HEK293T (cell line): ENCODE results near the gene AMN1.
A peak's percentile ranks its signal among the peaks of the same experiment; 100 is the strongest.
"Not testable (repeated sequence)": the region's sequence is repeated elsewhere in the genome, so short reads cannot be mapped to it uniquely, and the experiment has no call there.

Experiments
- CTCF ChIA-PET: fragments of 350-600 bp; formaldehyde crosslinking; extraction: SDS; loops from one replicate; lab custom pipeline; 2021; ENCODE audit warnings: antibody characterized with exemption, inconsistent platforms; lab: Yijun Ruan, JAX
- POLR2A ChIA-PET: fragments of 350-600 bp; formaldehyde crosslinking; extraction: SDS; loops from one replicate; lab custom pipeline; 2020; ENCODE audit warnings: antibody characterized with exemption, inconsistent platforms; lab: Yijun Ruan, JAX
- DNase-seq: peaks from one replicate; pipeline ENCODE4 v3.0.0; 2012; ENCODE audit warnings: mixed read lengths; ENCODE audit errors: extremely low spot score
- ARNT ChIP-seq: fragments of 450-650 bp; IDR thresholded peaks from 2 replicates; pipeline ENCODE4 v1.6.1; 2017; ENCODE audit warnings: mild to moderate bottlenecking
- BHLHE40 ChIP-seq: fragments of 450-650 bp; IDR thresholded peaks from 2 replicates; pipeline ENCODE4 v1.6.1; 2016; ENCODE audit warnings: mild to moderate bottlenecking, moderate library complexity, borderline replicate concordance
- CTBP1 ChIP-seq: fragments of 450-650 bp; IDR thresholded peaks from 2 replicates; pipeline ENCODE4 v1.6.1; 2016; ENCODE audit warnings: borderline replicate concordance
- ELF4 ChIP-seq: fragments of 450-650 bp; IDR thresholded peaks from 2 replicates; pipeline ENCODE4 v1.6.1; 2017; ENCODE audit warnings: antibody characterized with exemption
- FOXA1 ChIP-seq: fragments of 450-650 bp; IDR thresholded peaks from 2 replicates; pipeline ENCODE4 v1.6.1; 2016; ENCODE audit warnings: mild to moderate bottlenecking
- FOXK2 ChIP-seq: fragments of 450-650 bp; IDR thresholded peaks from 2 replicates; pipeline ENCODE4 v1.6.1; 2016; ENCODE audit warnings: mild to moderate bottlenecking
- FOXM1 ChIP-seq: fragments of 450-650 bp; IDR thresholded peaks from 2 replicates; pipeline ENCODE4 v1.6.1; 2017; ENCODE audit warnings: mild to moderate bottlenecking, borderline replicate concordance
- HDGF ChIP-seq: fragments of 450-650 bp; IDR thresholded peaks from 2 replicates; pipeline ENCODE4 v1.6.1; 2017; ENCODE audit warnings: antibody characterized with exemption, borderline replicate concordance
- L3MBTL2 ChIP-seq: fragments of 450-650 bp; conservative IDR thresholded peaks from 2 replicates; pipeline ENCODE4 v1.6.1; 2016; ENCODE audit warnings: mild to moderate bottlenecking
- LEF1 ChIP-seq: fragments of 450-650 bp; IDR thresholded peaks from 2 replicates; pipeline ENCODE4 v1.6.1; 2017; ENCODE audit warnings: mild to moderate bottlenecking, borderline replicate concordance
- NFRKB ChIP-seq: fragments of 450-650 bp; IDR thresholded peaks from 2 replicates; pipeline ENCODE4 v1.6.1; 2016; ENCODE audit warnings: mild to moderate bottlenecking, moderate library complexity
- SP1 ChIP-seq: fragments of 450-650 bp; IDR thresholded peaks from 2 replicates; pipeline ENCODE4 v1.6.1; 2017
- ZNF384 ChIP-seq: fragments of 450-650 bp; IDR thresholded peaks from 2 replicates; pipeline ENCODE4 v1.6.1; 2016
- TF ChIP-seq, protein P1 (sequence below): fragments of 450-650 bp; IDR thresholded peaks from 2 replicates; pipeline ENCODE4 v1.6.1; 2016

The AMN1 gene

DNA sequence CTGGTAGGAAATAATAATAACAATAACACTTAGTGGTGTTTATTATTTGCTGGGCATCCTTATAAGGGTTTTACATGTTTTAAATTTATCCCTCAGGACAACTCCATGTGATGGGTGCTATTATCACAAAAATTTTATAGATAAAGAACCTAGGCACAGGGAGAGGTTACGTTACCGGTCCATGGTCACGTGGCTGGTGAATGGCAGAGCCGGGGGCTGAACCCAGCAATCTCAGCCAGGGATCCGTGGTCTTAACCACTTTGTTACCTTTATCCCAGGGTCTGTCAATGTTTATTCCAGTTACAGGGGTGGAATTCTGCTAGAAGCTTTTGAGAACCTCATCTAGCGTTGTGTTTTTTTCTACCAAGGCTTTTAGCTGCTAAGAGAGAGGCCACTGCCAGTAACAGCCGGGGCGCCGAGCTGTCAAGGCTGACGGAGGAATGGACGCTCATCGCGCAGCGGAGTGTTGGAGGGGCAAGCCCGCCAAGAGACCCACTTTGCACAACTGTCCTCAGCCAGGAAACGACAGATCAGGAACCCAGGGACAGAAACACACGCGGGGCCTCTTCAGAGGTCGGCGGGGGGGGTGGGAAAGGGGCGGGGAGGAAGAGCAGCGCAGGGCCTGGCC, 418 bp downstream of the AMN1 start:
- ChIA-PET POLR2A (interaction anchor here (0.6 to 1.7 kb wide), 9 partner anchors 9 to 670 kb away, joined by 3 to 7 read pairs (median 3); no protein-coding TSS in a partner anchor), CTCF (no interaction called here)
- TF ChIP-seq FOXA1 = no peak
- no peak for TF ChIP-seq LEF1
- TF ChIP-seq, protein P1, sequence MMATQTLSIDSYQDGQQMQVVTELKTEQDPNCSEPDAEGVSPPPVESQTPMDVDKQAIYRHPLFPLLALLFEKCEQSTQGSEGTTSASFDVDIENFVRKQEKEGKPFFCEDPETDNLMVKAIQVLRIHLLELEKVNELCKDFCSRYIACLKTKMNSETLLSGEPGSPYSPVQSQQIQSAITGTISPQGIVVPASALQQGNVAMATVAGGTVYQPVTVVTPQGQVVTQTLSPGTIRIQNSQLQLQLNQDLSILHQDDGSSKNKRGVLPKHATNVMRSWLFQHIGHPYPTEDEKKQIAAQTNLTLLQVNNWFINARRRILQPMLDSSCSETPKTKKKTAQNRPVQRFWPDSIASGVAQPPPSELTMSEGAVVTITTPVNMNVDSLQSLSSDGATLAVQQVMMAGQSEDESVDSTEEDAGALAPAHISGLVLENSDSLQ = peak; percentile 44
- TF ChIP-seq SP1 = no peak
- TF ChIP-seq NFRKB = no peak
- TF ChIP-seq ARNT = no peak
- peak; percentile 44 for DNase-seq

- CTCF ChIA-PET = no interaction called here
- no peak for DNase-seq
- POLR2A ChIA-PET = interaction anchor here (0.6 kb wide), 1 partner anchor 43 kb away, joined by 3 read pairs; no protein-coding TSS in a partner anchor
- TF ChIP-seq CTBP1 (no peak), NFRKB (no peak), BHLHE40 (no peak), FOXM1 (no peak), HDGF (no peak), L3MBTL2 (no peak), FOXA1 (no peak), ELF4 (no peak), LEF1 (no peak), FOXK2 (no peak), ZNF384 (no peak), ARNT (no peak)
- TF ChIP-seq, protein P1 = no peak
These were observed 1.6 kb downstream of the AMN1 start for GRCh38 chr12:31727192-31727591.

GRCh38 chr12:31726575-31726974, 2.2 kb downstream of the AMN1 start:
- no peak for TF ChIP-seq ZNF384
- ChIA-PET POLR2A (no interaction called here), CTCF (no interaction called here)
- DNase-seq = no peak

DNA sequence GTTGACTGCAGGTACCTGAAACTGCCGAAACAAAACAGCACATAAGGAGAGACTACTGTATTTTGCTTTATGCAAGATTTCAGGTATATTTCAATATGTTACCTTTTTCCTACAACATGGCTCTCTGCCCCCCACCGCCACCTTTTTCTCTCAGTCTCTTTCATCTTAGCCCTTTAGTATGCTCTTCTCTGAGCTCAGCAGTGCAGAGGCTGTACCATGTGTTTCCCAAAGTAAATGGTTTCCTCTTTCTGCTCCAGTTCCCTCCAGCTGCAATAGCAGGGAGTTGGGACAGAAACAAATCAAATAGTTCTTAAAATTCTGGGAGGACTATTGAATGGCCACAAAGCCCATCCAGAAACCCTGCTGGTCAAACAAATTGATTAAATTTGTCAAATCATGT, 4.3 kb downstream of the AMN1 start:
- CTCF ChIA-PET = no interaction called here
- TF ChIP-seq ZNF384 (no peak), ARNT (no peak), BHLHE40 (no peak)
- POLR2A ChIA-PET = no interaction called here

GRCh38 chr12:31722580-31722979, 6.2 kb downstream of the AMN1 start:
- TF ChIP-seq BHLHE40 = no peak
- no peak for DNase-seq
- ChIA-PET CTCF (no interaction called here), POLR2A (no interaction called here)

More for the DNA sequence above, 4.3 kb downstream of the AMN1 start:
- no peak for DNase-seq

DNA sequence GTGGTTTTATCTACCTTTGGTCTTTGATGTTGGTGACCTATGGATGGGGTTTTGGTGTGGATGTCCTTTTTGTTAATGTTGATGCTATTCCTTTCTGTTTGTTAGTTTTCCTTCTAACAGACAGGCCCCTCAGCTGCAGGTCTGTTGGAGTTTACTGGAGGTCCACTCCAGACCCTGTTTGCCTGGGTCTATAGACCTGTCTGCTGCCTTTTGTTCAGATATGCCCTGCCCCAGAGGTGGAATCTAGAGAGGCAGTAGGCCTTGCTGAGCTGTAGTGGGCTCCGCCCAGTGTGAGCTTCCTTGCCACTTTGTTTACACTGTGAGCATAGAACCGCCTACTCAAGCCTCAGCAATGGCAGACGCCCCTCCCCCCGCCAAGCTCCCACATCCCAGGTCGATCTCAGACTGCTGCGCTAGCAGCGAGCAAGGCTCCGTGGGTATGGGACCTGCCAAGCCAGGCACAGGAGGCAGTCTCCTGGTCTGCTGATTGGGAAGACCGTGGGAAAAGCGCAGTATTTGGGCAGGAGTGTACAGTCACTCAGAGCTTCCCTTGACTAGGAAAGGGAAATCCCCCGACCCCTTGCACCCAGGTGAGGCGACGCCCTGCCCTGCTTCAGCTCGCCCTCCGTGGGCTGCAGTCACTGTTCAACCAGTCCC, 10.2 kb downstream of the AMN1 start:
- CTCF ChIA-PET, POLR2A ChIA-PET, DNase-seq: not testable (repeated sequence)

DNA sequence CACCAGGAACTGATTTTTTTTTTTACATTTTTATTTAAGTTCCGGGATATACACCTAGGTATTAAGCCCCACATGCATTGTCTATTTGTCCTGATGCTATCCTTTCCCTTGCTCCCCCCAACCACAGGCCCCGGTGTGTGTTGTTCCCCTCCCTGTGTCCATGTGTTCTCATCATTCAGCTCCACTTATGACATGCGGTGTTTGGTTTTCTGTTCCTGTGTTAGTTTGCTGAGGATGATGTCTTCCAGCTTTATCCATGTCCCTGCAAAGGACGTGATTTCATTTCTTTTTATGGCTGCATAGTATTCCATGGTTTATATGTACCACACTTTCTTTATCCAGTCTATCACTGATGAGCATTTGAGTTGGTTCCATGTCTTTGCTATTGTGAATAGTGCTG, 11.8 kb downstream of the AMN1 start:
- DNase-seq, POLR2A ChIA-PET, CTCF ChIA-PET: not testable (repeated sequence)

DNA sequence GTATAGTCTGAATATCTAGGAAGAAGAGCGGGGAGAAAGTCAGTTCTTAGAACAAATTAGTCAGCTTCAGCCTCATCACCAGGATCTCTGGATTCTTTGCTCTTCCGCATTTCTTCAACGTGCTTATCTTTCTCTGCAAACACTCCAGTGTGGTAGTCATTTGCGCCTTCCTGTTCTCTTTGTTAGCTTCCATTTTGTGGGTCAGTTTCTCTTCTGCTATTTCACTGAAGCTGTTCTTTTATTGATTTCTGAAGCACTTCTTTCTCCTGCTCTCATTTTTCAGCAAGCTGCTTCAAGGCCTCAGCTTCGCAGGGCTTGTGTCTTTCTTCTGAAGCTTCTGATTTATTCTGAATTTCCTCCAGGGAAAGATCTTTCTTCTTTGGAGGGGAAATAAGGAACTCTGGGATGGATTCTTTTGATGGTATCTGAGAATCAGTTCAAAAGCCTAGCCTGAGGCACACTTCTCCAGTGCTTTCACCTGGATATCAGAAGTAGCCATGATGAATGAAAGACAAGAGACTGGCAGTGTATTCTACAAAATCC, 13.5 kb downstream of the AMN1 start:
- POLR2A ChIA-PET = interaction anchor here (0.9 to 1.8 kb wide), 2 partner anchors 14 to 56 kb away, joined by 3 to 6 read pairs; partner anchors contain the start of gene AMN1
- no peak for DNase-seq
- CTCF ChIA-PET = interaction anchor here (0.7 kb wide), 1 partner anchor 85 kb away, joined by 3 read pairs; no protein-coding TSS in a partner anchor
- TF ChIP-seq BHLHE40 = no peak
- TF ChIP-seq L3MBTL2 = no peak
- no peak for TF ChIP-seq FOXA1
- TF ChIP-seq ARNT = no peak
- TF ChIP-seq CTBP1 = no peak
- no peak for TF ChIP-seq ZNF384
- TF ChIP-seq, protein P1 = no peak
- TF ChIP-seq HDGF = no peak
- no peak for TF ChIP-seq SP1
